ENCODE results near the gene HTN3. TPM values are rescaled to one million over a fixed set of nuclear protein-coding genes. Genes with fewer than 3 reads are reported as not detected.

Gene HTN3
- not detected in 2 replicates for total RNA-seq

GRCh38 chr4:70028159-70028558 is at the start of gene HTN3:
Gene HTN3 (plus strand): TSS chr4:70028459. CDS start chr4:70030741, 2,282 bp downstream.

GRCh38 chr4:69995526-69996016 is 32.7 kb upstream of the HTN3 start, which contains the start of gene STATH:
Gene STATH (plus strand): TSS chr4:69995966. CDS start chr4:69998438, 2,472 bp downstream.

GRCh38 chr4:70050138-70050537 is 21.9 kb downstream of the HTN3 start, which contains the start of gene HTN1:
Gene HTN1 (plus strand): TSS chr4:70050438. CDS start chr4:70053077, 2,639 bp downstream.

Other genes starting within 250 kb of the HTN3 start
- 0.24 and 0.64 TPM in 2 replicates for gene SULT1E1, start 168.3 kb upstream of the HTN3 start, total RNA-seq
- gene CSN1S1, start 97.4 kb upstream of the HTN3 start, total RNA-seq: not detected in 2 replicates
- not detected in 2 replicates for gene CSN2, start 62.7 kb upstream of the HTN3 start, total RNA-seq
- not detected in 2 replicates for gene STATH, start 32.5 kb upstream of the HTN3 start, total RNA-seq
- gene HTN1, start 22.0 kb downstream of the HTN3 start, total RNA-seq: not detected in 2 replicates
- not detected in 2 replicates for gene PRR27, start 125.8 kb downstream of the HTN3 start, total RNA-seq
- gene ODAM, start 167.3 kb downstream of the HTN3 start, total RNA-seq: not detected in 2 replicates
- gene FDCSP, start 197.7 kb downstream of the HTN3 start, total RNA-seq: not detected in 2 replicates
- not detected in 2 replicates for gene CSN3, start 214.1 kb downstream of the HTN3 start, total RNA-seq